ENCODE measurements around the gene FBXO7. TPM values are rescaled to one million over a fixed set of nuclear protein-coding genes. Genes with fewer than 3 reads are reported as not detected.

The FBXO7 gene
- total and polyA plus RNA-seq, 9 of the 15 experiments (the other 6 are each of a cell fraction or from before 2014, with no cell fraction given), result 34.0 to 162 (median 85.2) TPM

DNA sequence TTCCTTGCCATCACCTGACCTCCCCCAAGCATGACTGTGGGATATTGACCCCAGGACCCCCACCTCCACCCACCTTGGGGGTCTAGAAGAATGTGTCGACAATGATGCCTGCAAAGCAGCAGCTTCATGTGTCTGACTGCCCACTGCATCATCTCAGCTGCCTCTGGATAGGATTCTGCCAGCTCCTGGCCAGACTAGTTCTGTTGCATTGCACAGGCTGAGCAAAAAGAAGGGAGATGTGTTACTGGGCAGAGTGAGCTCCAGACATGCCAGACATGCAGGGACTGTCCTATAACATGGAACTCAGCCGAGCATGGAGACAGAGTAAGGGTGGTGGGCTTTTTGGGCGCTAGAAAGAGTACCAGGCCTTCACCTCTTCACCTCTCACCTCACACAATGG, 36.7 kb downstream of the FBXO7 start:
- Histone ChIP-seq H3K27me3 (ENCODE audit: control insufficient read depth in 2 of 2, insufficient read depth in 2 of 2, low read length in 2 of 2) (no peaks in the 10 kb centered on the region), H4K20me1 (replicated peaks; ENCODE audit: control insufficient read depth, insufficient read depth, low read length) (no peaks in the 10 kb centered on the region), H3K79me2 (ENCODE audit: control insufficient read depth, insufficient read depth, low read length) (no peaks in the 10 kb centered on the region), H2AFZ (ENCODE audit: low read depth, low read length) (no peak overlapping the region), H3K27ac (ENCODE audit: extremely low read depth, low read depth, low read length) (no peak overlapping the region), H3K4me1 (replicated peaks in 1 of 2; ENCODE audit: control insufficient read depth in 2 of 2, insufficient read depth in 2 of 2, low read length in 2 of 2) (no peaks in the 10 kb centered on the region; a peak in 1 of 5 replicates), H3K36me3 (ENCODE audit: control insufficient read depth, insufficient read depth, low read length) (no peaks in the 10 kb centered on the region), H3K4me2 (ENCODE audit: insufficient read depth, low read length) (no peak overlapping the region), H3K9me3 (replicated peaks; ENCODE audit: control insufficient read depth, insufficient read depth, low read depth, low read length) (no peaks in the 10 kb centered on the region), H3K4me3 (no peak overlapping the region), H3K9ac (ENCODE audit: insufficient read depth in 1 of 2, low read depth in 2 of 2, low read length in 2 of 2) (no peak overlapping the region), H3K9me1 (ENCODE audit: control insufficient read depth, insufficient read depth, low read length) (no peaks in the 10 kb centered on the region)
- FAIRE-seq, result no peak
- 32% methylated on average over 3 of the region's 3 CpGs for WGBS (ENCODE audit: insufficient coverage, low coverage, missing lambda C conversion rate)
- in situ Hi-C loops (cut with MboI) (no loop called here), intact Hi-C loops (cut with micrococcal nuclease) (no loop called here)
- POLR2A ChIA-PET, result no interaction called here
- no peak for DNase-seq (ENCODE audit: extremely low read depth in 1 of 4, low spot score in 3 of 4)
- no TSS peak for BruUV-seq (replicated peaks)
- CTCF ChIA-PET (ENCODE audit: low intra/inter-chr PET ratio), result no interaction called here
- no peak for TF ChIP-seq ZNF551 (CRISPR knock-in tag; IDR thresholded peaks at IDR 0.05)
- TF ChIP-seq, protein P1, sequence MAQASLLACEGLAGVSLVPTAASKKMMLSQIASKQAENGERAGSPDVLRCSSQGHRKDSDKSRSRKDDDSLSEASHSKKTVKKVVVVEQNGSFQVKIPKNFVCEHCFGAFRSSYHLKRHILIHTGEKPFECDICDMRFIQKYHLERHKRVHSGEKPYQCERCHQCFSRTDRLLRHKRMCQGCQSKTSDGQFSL (CRISPR knock-in tag; IDR thresholded peaks at IDR 0.05), result no peak
- TF ChIP-seq, protein P1 (tag; IDR thresholded peaks at IDR 0.05), result no peak
- ATAC-seq, result no peak

DNA sequence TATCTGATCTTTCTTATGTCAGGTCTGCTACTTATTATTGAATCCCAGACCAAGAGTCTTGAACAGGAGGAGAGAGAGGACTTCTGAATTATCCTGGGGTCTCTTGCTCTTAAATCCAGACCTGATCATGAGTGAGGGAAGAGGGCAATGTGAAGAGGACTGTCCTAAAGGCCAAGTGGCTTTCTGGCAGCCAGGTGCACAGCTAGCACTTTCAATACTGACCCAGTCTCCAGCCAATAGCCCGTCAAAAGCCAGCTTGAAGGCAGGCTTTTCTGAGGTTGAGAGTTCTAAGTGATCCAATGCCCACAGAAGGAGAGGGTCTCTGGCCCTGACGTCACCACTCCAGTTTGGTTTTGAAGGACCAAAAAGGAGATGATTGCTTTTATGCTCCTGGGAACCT, 37.2 kb downstream of the FBXO7 start:
- FAIRE-seq (no peak), ATAC-seq (no peak), DNase-seq (ENCODE audit: extremely low read depth in 1 of 4, low spot score in 3 of 4) (no peak)
- H3K4me2 ChIP-seq (ENCODE audit: insufficient read depth, low read length), result no peak overlapping the region
- H3K4me3 ChIP-seq, result no peak overlapping the region
- no peaks in the 10 kb centered on the region for H3K9me3 ChIP-seq (replicated peaks; ENCODE audit: control insufficient read depth, insufficient read depth, low read depth, low read length)
- H3K36me3 ChIP-seq (ENCODE audit: control insufficient read depth, insufficient read depth, low read length), result no peaks in the 10 kb centered on the region
- BruUV-seq (replicated peaks), result no TSS peak
- intact Hi-C loops (cut with micrococcal nuclease), result no loop called here
- in situ Hi-C loops (cut with MboI), result no loop called here
- H3K9ac ChIP-seq (ENCODE audit: insufficient read depth in 1 of 2, low read depth in 2 of 2, low read length in 2 of 2), result no peak overlapping the region
- WGBS (ENCODE audit: insufficient coverage, low coverage, missing lambda C conversion rate), result 29% methylated on average over 1 of the region's 2 CpGs
- no peak overlapping the region for H2AFZ ChIP-seq (ENCODE audit: low read depth, low read length)
- H3K9me1 ChIP-seq (ENCODE audit: control insufficient read depth, insufficient read depth, low read length), result no peaks in the 10 kb centered on the region
- ChIA-PET CTCF (ENCODE audit: low intra/inter-chr PET ratio) (no interaction called here), POLR2A (no interaction called here)
- no peaks in the 10 kb centered on the region for H4K20me1 ChIP-seq (replicated peaks; ENCODE audit: control insufficient read depth, insufficient read depth, low read length)
- no peaks in the 10 kb centered on the region for H3K27me3 ChIP-seq (ENCODE audit: control insufficient read depth in 2 of 2, insufficient read depth in 2 of 2, low read length in 2 of 2)
- no peak overlapping the region for H3K27ac ChIP-seq (ENCODE audit: extremely low read depth, low read depth, low read length)
- H3K79me2 ChIP-seq (ENCODE audit: control insufficient read depth, insufficient read depth, low read length), result no peaks in the 10 kb centered on the region
- H3K4me1 ChIP-seq (replicated peaks in 1 of 2; ENCODE audit: control insufficient read depth in 2 of 2, insufficient read depth in 2 of 2, low read length in 2 of 2), result no peaks in the 10 kb centered on the region; a peak in 1 of 5 replicates
- TF ChIP-seq FOS (IDR thresholded peaks at IDR 0.05; ENCODE audit: extremely low read depth, insufficient read length), result no peak
- TF ChIP-seq, protein P2, sequence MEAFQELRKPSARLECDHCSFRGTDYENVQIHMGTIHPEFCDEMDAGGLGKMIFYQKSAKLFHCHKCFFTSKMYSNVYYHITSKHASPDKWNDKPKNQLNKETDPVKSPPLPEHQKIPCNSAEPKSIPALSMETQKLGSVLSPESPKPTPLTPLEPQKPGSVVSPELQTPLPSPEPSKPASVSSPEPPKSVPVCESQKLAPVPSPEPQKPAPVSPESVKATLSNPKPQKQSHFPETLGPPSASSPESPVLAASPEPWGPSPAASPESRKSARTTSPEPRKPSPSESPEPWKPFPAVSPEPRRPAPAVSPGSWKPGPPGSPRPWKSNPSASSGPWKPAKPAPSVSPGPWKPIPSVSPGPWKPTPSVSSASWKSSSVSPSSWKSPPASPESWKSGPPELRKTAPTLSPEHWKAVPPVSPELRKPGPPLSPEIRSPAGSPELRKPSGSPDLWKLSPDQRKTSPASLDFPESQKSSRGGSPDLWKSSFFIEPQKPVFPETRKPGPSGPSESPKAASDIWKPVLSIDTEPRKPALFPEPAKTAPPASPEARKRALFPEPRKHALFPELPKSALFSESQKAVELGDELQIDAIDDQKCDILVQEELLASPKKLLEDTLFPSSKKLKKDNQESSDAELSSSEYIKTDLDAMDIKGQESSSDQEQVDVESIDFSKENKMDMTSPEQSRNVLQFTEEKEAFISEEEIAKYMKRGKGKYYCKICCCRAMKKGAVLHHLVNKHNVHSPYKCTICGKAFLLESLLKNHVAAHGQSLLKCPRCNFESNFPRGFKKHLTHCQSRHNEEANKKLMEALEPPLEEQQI (IDR thresholded peaks at IDR 0.05), result no peak
- TF ChIP-seq ZNF217 (CRISPR knock-in tag; IDR thresholded peaks at IDR 0.05), result no peak
- TF ChIP-seq, protein P3, sequence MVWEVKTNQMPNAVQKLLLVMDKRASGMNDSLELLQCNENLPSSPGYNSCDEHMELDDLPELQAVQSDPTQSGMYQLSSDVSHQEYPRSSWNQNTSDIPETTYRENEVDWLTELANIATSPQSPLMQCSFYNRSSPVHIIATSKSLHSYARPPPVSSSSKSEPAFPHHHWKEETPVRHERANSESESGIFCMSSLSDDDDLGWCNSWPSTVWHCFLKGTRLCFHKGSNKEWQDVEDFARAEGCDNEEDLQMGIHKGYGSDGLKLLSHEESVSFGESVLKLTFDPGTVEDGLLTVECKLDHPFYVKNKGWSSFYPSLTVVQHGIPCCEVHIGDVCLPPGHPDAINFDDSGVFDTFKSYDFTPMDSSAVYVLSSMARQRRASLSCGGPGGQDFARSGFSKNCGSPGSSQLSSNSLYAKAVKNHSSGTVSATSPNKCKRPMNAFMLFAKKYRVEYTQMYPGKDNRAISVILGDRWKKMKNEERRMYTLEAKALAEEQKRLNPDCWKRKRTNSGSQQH (CRISPR knock-in tag; IDR thresholded peaks at IDR 0.05), result no peak
- no peak for TF ChIP-seq NFIC (IDR thresholded peaks at IDR 0.05)
- TF ChIP-seq MCM7 (IDR thresholded peaks at IDR 0.05), result no peak
- TF ChIP-seq MTA2 (IDR thresholded peaks at IDR 0.05; ENCODE audit: low read depth), result no peak
- no peak for TF ChIP-seq YBX1 (IDR thresholded peaks at IDR 0.05)
- no peak for TF ChIP-seq RHOXF2B (CRISPR knock-in tag; conservative IDR thresholded peaks at IDR 0.05)
